ENCODE measurements around the gene TRIM10. TPM values are rescaled to one million over a fixed set of nuclear protein-coding genes. Genes with fewer than 3 reads are reported as not detected.

Gene TRIM10
- total RNA-seq, 4 donors from 2014 or later = 0.76 to 1.6 (median 1.1) TPM

DNA sequence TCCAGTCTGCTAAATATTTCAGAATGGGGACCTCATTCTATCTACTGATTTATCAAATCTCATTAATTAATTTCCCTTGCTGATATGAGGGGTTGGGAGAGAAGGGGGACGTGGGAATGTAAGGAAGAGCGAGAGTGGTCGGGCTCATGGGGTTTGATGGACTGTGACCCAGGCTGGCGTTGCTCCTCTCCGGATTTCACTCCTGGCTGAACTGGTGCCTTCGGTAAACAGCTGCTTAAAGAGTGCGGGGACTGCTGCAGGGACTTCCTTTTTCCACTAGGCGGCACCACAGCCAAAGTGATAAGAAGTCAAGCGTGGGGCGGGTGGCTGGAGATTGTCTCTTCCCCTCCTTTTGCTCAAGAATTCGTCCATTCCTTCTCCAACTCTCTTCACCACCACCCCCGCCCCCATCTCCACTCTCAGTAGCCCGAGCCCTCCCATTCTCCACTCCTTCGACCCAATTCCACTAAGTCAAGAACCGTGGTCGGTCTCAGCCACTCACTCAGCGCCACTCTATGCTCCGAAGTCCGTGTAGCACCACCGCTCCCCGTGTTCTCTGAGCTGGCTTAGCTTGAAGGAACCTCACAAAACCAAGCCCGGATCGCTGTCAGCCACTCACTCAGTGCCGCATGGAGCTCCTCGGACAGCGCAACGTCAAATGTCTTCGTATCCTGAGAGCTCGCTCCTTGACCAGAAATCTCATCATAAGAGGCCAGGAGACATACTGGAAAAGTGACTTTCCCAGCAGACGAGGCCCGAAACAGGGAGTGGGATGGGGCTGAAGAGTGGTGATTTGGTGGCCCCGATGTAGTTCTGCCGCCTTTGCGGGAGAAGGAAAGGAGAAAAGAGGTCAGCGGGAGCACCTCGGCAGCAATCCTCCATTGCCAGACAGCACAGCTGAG lies 57.8 kb downstream of the TRIM10 start:
- Histone ChIP-seq H3K4me1 (peaks cover 36% of the 10 kb centered on the region), H3K4me3 (peak overlapping the region; percentile 53), H3K27me3 (peaks cover 35% of the 10 kb centered on the region), H3K36me3 (no peaks in the 10 kb centered on the region), H3K27ac (peak overlapping the region; percentile 39), H3K9me3 (no peaks in the 10 kb centered on the region)
- DNase-seq (ENCODE audit: low spot score in 2 of 2) = peak; percentile 93 to 94
- no peak for TF ChIP-seq EP300 (IDR thresholded peaks at IDR 0.05)
- no peak for TF ChIP-seq POLR2A (IDR thresholded peaks at IDR 0.05)
- TF ChIP-seq, protein P1, sequence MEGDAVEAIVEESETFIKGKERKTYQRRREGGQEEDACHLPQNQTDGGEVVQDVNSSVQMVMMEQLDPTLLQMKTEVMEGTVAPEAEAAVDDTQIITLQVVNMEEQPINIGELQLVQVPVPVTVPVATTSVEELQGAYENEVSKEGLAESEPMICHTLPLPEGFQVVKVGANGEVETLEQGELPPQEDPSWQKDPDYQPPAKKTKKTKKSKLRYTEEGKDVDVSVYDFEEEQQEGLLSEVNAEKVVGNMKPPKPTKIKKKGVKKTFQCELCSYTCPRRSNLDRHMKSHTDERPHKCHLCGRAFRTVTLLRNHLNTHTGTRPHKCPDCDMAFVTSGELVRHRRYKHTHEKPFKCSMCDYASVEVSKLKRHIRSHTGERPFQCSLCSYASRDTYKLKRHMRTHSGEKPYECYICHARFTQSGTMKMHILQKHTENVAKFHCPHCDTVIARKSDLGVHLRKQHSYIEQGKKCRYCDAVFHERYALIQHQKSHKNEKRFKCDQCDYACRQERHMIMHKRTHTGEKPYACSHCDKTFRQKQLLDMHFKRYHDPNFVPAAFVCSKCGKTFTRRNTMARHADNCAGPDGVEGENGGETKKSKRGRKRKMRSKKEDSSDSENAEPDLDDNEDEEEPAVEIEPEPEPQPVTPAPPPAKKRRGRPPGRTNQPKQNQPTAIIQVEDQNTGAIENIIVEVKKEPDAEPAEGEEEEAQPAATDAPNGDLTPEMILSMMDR (IDR thresholded peaks at IDR 0.05) = peak; percentile 90 to 93
- TF ChIP-seq POLR2AphosphoS5 (IDR thresholded peaks at IDR 0.05) = no peak
- 2% methylated on average over 36 of the region's 36 CpGs for WGBS

DNA sequence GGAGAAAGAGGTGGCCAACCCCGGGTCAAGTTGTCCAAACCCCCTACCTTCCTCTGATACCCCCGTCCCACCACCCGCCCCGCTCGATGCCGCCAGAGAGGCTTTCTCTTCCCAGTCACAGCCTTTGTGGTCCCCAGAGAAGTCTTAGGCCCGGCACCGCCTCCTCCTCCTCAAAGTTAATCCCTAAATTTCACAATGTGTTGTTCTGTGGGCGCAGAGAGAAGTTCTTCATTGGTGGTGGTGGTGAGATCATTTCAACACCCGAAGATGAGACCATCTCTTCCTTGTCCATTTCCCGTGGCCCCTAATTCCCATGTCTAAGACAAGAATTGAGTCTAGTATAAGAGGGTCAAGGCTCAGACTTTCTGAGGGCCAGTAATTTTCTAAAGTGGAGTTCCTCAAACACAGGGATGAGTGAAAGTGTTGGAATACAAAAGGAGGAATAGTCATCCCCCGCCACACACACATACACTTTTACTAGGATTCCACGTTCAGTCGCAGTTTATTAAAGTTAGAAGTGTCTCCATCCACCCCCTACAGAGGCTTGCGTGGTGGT lies 58.5 kb downstream of the TRIM10 start:
- no peaks in the 10 kb centered on the region for H3K9me3 ChIP-seq
- H3K27ac ChIP-seq = peak overlapping the region; percentile 39
- H3K36me3 ChIP-seq = no peaks in the 10 kb centered on the region
- TF ChIP-seq EP300 (IDR thresholded peaks at IDR 0.05) (no peak), POLR2AphosphoS5 (IDR thresholded peaks at IDR 0.05) (no peak), POLR2A (IDR thresholded peaks at IDR 0.05) (no peak)
- TF ChIP-seq, protein P1 (IDR thresholded peaks at IDR 0.05) = no peak
- DNase-seq (ENCODE audit: low spot score in 2 of 2) = peak in 1 of 2 donors; percentile 88
- H3K4me1 ChIP-seq = peaks cover 36% of the 10 kb centered on the region
- H3K27me3 ChIP-seq = peaks cover 33% of the 10 kb centered on the region
- 37% methylated on average over 14 of the region's 15 CpGs for WGBS
- peak overlapping the region; percentile 53 for H3K4me3 ChIP-seq

Other genes with a start within 250 kb of the TRIM10 start
- 100 to 1,000 TPM; 455 to 546 (median 499) TPM for gene HLA-A, start 218.7 kb downstream of the TRIM10 start, total RNA-seq
- 10 to 100 TPM; 16.7 to 23.9 (median 21.6) TPM for gene POLR1H, start 99.9 kb downstream of the TRIM10 start, total RNA-seq
- 10 to 100 TPM; 35.2 to 54.4 (median 44.2) TPM for gene PPP1R11, start 94.0 kb downstream of the TRIM10 start, total RNA-seq
- 10 to 100 TPM; 29.1 to 73.1 (median 44.6) TPM for gene RNF39, start 85.4 kb downstream of the TRIM10 start, total RNA-seq
- gene TRIM31, start 48.1 kb downstream of the TRIM10 start, total RNA-seq = under 1 TPM in 1 of 4 donors, not detected in 3; 0.57 TPM
- not detected for gene TRIM40, start 25.1 kb downstream of the TRIM10 start, total RNA-seq
- 1 to 10 TPM in 2 of 4 donors, under 1 TPM in 2; 0.19 to 1.6 (median 0.73) TPM for gene TRIM15, start 2.3 kb upstream of the TRIM10 start, total RNA-seq
- gene TRIM26, start 52.2 kb upstream of the TRIM10 start, total RNA-seq = 10 to 100 TPM; 61.3 to 79.0 (median 72.5) TPM
- 10 to 100 TPM in 2 of 4 donors, 1 to 10 TPM in 2; 6.6 to 17.8 (median 9.2) TPM for gene TRIM39, start 165.7 kb upstream of the TRIM10 start, total RNA-seq
- gene RPP21, start 183.9 kb upstream of the TRIM10 start, total RNA-seq = 100 to 1,000 TPM in 1 of 4 donors, 10 to 100 TPM in 3; 71.4 to 106 (median 91.1) TPM

All from suprapubic skin (tissue), 4 donors.